H1 (cell line): ENCODE results near the gene ARHGAP27. TPM values are rescaled to one million over a fixed set of nuclear protein-coding genes. Genes with fewer than 3 reads are reported as not detected.

ENCODE experiments used
- CTCF ChIA-PET: fragments of 300-600 bp; sonication (Branson Sonifier 250); formaldehyde crosslinking; loops from one replicate; lab custom pipeline; 2021; ENCODE audit not compliant: partially characterized antibody; lab: Charles Lee
- POLR2A ChIA-PET: fragments of 300-600 bp; sonication (Branson Sonifier 250); formaldehyde crosslinking; loops from one replicate; lab custom pipeline; 2021; ENCODE audit warnings: inconsistent platforms; ENCODE audit not compliant: partially characterized antibody; lab: Charles Lee
- DNase-seq, 2 experiments: peaks; one replicate each; pipeline versions ENCODE4 v3.0.0 to v3.0.0-alpha.2; 2010 to 2022; ENCODE audit warnings: low spot score in 2 of 2, low read depth in 1 of 2, mixed read lengths in 1 of 2
- FAIRE-seq: peaks from 2 replicates; lab custom pipeline; 2011; peaks lifted over from hg19 to GRCh38; lab: Jason Lieb, UNC
- H2AFZ ChIP-seq: 2 replicates; pipeline ENCODE4 v1.8.1; 2012; ENCODE audit warnings: low read length, inconsistent platforms
- H2AK5ac ChIP-seq: 2 replicates; pipeline ENCODE4 v1.6.1; 2013; ENCODE audit warnings: low read depth, low read length
- H2BK120ac ChIP-seq: replicated peaks from 2 replicates; pipeline ENCODE3; 2013; ENCODE audit warnings: low read depth, low read length, inconsistent platforms
- H2BK12ac ChIP-seq: 2 replicates; pipeline ENCODE4 v1.6.1; 2013; ENCODE audit warnings: low read depth, low read length
- H2BK15ac ChIP-seq: 2 replicates; pipeline ENCODE4 v1.6.1; 2013; ENCODE audit warnings: low read length
- H2BK20ac ChIP-seq: 2 replicates; pipeline ENCODE4 v1.6.1; 2013; ENCODE audit warnings: low read length
- H2BK5ac ChIP-seq: 2 replicates; pipeline ENCODE4 v1.6.1; 2013; ENCODE audit warnings: low read depth, low read length
- H3K14ac ChIP-seq: 2 replicates; pipeline ENCODE4 v1.6.1; 2013; ENCODE audit warnings: inconsistent platforms; ENCODE audit not compliant: insufficient read length
- H3K18ac ChIP-seq: 2 replicates; pipeline ENCODE4 v1.6.1; 2013; ENCODE audit warnings: low read length; ENCODE audit errors: extremely low read depth
- H3K23ac ChIP-seq: 2 replicates; pipeline ENCODE4 v1.6.1; 2013; ENCODE audit warnings: inconsistent platforms; ENCODE audit not compliant: insufficient read length
- H3K23me2 ChIP-seq: 2 replicates; pipeline ENCODE4 v1.6.1; 2013; ENCODE audit warnings: low read depth, low read length
- H3K27ac ChIP-seq: 2 replicates; pipeline ENCODE4 v1.6.1; 2011; ENCODE audit warnings: low read depth, low read length, inconsistent platforms
- H3K27me3 ChIP-seq, 4 experiments: replicated peaks in 1 of 4; 1 replicate in 1 of 4; 2 replicates in 3 of 4; pipeline versions ENCODE4 v1.6.1 to v1.8.1; 2011 to 2013; ENCODE audit warnings: low read length in 3 of 4, mild to moderate bottlenecking in 3 of 4, inconsistent platforms in 2 of 4, mixed read lengths in 2 of 4, moderate library complexity in 1 of 4; ENCODE audit not compliant: control insufficient read depth in 3 of 4, insufficient read depth in 3 of 4; ENCODE audit errors: extremely low read depth in 1 of 4
- H3K36me3 ChIP-seq, 4 experiments: 2 replicates each; pipeline versions ENCODE4 v1.6.1 to v1.8.1; 2011 to 2013; ENCODE audit warnings: mild to moderate bottlenecking in 4 of 4, low read length in 3 of 4, moderate library complexity in 2 of 4, control low read depth in 1 of 4, inconsistent platforms in 1 of 4; ENCODE audit not compliant: insufficient read depth in 4 of 4, control insufficient read depth in 2 of 4
- H3K4ac ChIP-seq: replicated peaks from 2 replicates; pipeline ENCODE3; 2013; ENCODE audit warnings: low read length, low read depth, mixed read lengths, inconsistent platforms; ENCODE audit not compliant: insufficient read length
- H3K4me1 ChIP-seq, 4 experiments: replicated peaks in 1 of 4; 1 replicate in 1 of 4; 2 replicates in 3 of 4; pipeline versions ENCODE4 v1.6.1 to v1.8.1; 2011 to 2013; ENCODE audit warnings: low read length in 3 of 4, inconsistent platforms in 2 of 4, mixed read lengths in 1 of 4; ENCODE audit not compliant: insufficient read depth in 4 of 4, control insufficient read depth in 3 of 4
- H3K4me2 ChIP-seq, 2 experiments: 2 replicates each; pipeline versions ENCODE4 v1.6.1 to v1.8.1; 2011 to 2013; ENCODE audit warnings: low read depth in 2 of 2, low read length in 2 of 2, control low read depth in 1 of 2, inconsistent platforms in 1 of 2, mild to moderate bottlenecking in 1 of 2; ENCODE audit not compliant: insufficient read depth in 1 of 2
- H3K4me3 ChIP-seq, 4 experiments: fragments of 200-600, 300-600 bp in 1 of 4; sonication (generic), shearing (Covaris generic), sonication (Bioruptor Twin) in 1 of 4; 2 replicates each; pipeline versions ENCODE4 v1.5.1 to v1.8.1; 2011 to 2016; ENCODE audit warnings: low read length in 4 of 4, low read depth in 3 of 4, control low read depth in 2 of 4, inconsistent platforms in 2 of 4, mild to moderate bottlenecking in 2 of 4, mixed read lengths in 1 of 4, moderate library complexity in 1 of 4; ENCODE audit not compliant: insufficient read depth in 2 of 4; ENCODE audit errors: extremely low read depth in 1 of 4
- H3K56ac ChIP-seq: replicated peaks from 2 replicates; pipeline ENCODE3; 2013; ENCODE audit warnings: low read depth, mild to moderate bottlenecking, mixed read lengths, low read length, inconsistent platforms; ENCODE audit not compliant: insufficient read length
- H3K79me1 ChIP-seq: 2 replicates; pipeline ENCODE4 v1.6.1; 2013; ENCODE audit warnings: low read depth, low read length, control low read depth
- H3K79me2 ChIP-seq, 2 experiments: 2 replicates each; pipeline versions ENCODE4 v1.6.1 to v1.8.1; 2012 to 2013; ENCODE audit warnings: low read length in 2 of 2, mild to moderate bottlenecking in 2 of 2, inconsistent platforms in 1 of 2; ENCODE audit not compliant: insufficient read depth in 2 of 2, control insufficient read depth in 1 of 2
- H3K9ac ChIP-seq, 4 experiments: replicated peaks in 1 of 4; 1 replicate in 1 of 4; 2 replicates in 3 of 4; pipeline versions ENCODE4 v1.6.1 to v1.8.1; 2011 to 2013; ENCODE audit warnings: low read depth in 3 of 4, low read length in 3 of 4, control low read depth in 2 of 4, mild to moderate bottlenecking in 2 of 4, moderate library complexity in 2 of 4, inconsistent platforms in 1 of 4; ENCODE audit errors: extremely low read depth in 1 of 4
- H3K9me3 ChIP-seq, 2 experiments: 2 replicates each; pipeline versions ENCODE4 v1.6.1 to v1.8.1; 2012 to 2013; ENCODE audit warnings: mild to moderate bottlenecking in 2 of 2, moderate library complexity in 2 of 2, control low read depth in 1 of 2, inconsistent platforms in 1 of 2, low read depth in 1 of 2, low read length in 1 of 2, mixed read lengths in 1 of 2; ENCODE audit not compliant: insufficient read depth in 2 of 2
- H4K20me1 ChIP-seq, 2 experiments: replicated peaks in 1 of 2; 2 replicates each; pipeline versions ENCODE3 to v1.8.1; 2011 to 2013; ENCODE audit warnings: inconsistent platforms in 2 of 2, low read length in 2 of 2, mild to moderate bottlenecking in 1 of 2; ENCODE audit not compliant: insufficient read depth in 2 of 2, control insufficient read depth in 1 of 2
- H4K5ac ChIP-seq: 2 replicates; pipeline ENCODE4 v1.6.1; 2013; ENCODE audit warnings: low read length, low read depth, mixed read lengths, inconsistent platforms; ENCODE audit not compliant: insufficient read length
- H4K8ac ChIP-seq: 2 replicates; pipeline ENCODE4 v1.8.0; 2013; ENCODE audit warnings: mild to moderate bottlenecking, moderate library complexity, low read length, inconsistent platforms; ENCODE audit not compliant: insufficient read depth; ENCODE audit errors: extremely low read depth
- H4K91ac ChIP-seq: replicated peaks from 2 replicates; pipeline ENCODE3; 2013; ENCODE audit warnings: low read length, mixed read lengths, inconsistent platforms; ENCODE audit not compliant: insufficient read length
- FOSL1 ChIP-seq: IDR thresholded peaks from 2 replicates; pipeline ENCODE4 v1.6.1; 2011; ENCODE audit warnings: mild to moderate bottlenecking, low read depth, low read length, moderate library complexity; ENCODE audit not compliant: insufficient read depth
- POLR2A ChIP-seq, 2 experiments: IDR thresholded peaks; 1 replicate in 1 of 2; 2 replicates in 1 of 2; pipeline ENCODE4 v1.6.1; 2011; ENCODE audit warnings: low read depth in 2 of 2, low read length in 2 of 2, mild to moderate bottlenecking in 2 of 2; ENCODE audit errors: control extremely low read depth in 1 of 2
- RFX5 ChIP-seq: IDR thresholded peaks from 2 replicates; pipeline ENCODE4 v1.6.1; 2011; ENCODE audit warnings: low read depth, low read length, improper control_type of control experiment, borderline replicate concordance
- WGBS, 2 experiments: shearing (Covaris generic) in 1 of 2; methylation state at CpG; one replicate each; pipeline versions ENCODE4 v1.1.6 to v1.1.7; 2013 to 2015; ENCODE audit warnings: low lambda C conversion rate in 2 of 2, mixed read lengths in 2 of 2, inconsistent platforms in 1 of 2, low coverage in 1 of 2, missing lambda C conversion rate in 1 of 2; ENCODE audit not compliant: insufficient replicate concordance in 2 of 2, insufficient coverage in 1 of 2, insufficient read length in 1 of 2; ENCODE audit errors: extremely low coverage in 1 of 2, missing lambda C conversion rate in 1 of 2; 5-methylcytosine and 5-hydroxymethylcytosine counted together
- polyA plus RNA-seq, 7 experiments: library from polyadenylated mRNA; depleted of rRNA in 3 of 7; stranded (reverse) in 5 of 7; unstranded in 2 of 7; fragments of >200 nt in 5 of 7; fragments of 200-250 nt in 2 of 7; gene quantifications; 1 replicate in 5 of 7; 2 replicates in 1 of 7; 4 replicates in 1 of 7; pipeline versions ENCODE4 v1.2.1 to v1.2.3, GENCODE V29; 2011 to 2013; ENCODE audit warnings: missing spikeins in 2 of 7, mixed read lengths in 2 of 7
- total RNA-seq: library from RNA; stranded (reverse); fragmentation: NEBNext Ultra II Directional; extraction: Animal tissue kit (Norgen Biotek cat#: 25700); gene quantifications from 2 replicates; pipeline ENCODE4 v1.2.1, GENCODE V29; 2021

The ARHGAP27 gene
- total and polyA plus RNA-seq, 2 of the 8 experiments (the other 6 are each of a cell fraction or from before 2014, with no cell fraction given) = 11.6 to 13.1 TPM

- Histone ChIP-seq H2BK120ac (no peak overlapping the region), H4K20me1 (no peaks in the 10 kb centered on the region), H3K18ac (no peak overlapping the region), H2AK5ac (no peak overlapping the region), H3K9ac (no peak overlapping the region), H4K8ac (no peak overlapping the region), H2AFZ (no peak overlapping the region), H3K27me3 (no peaks in the 10 kb centered on the region), H4K5ac (no peak overlapping the region), H3K23ac (no peak overlapping the region), H3K4ac (no peak overlapping the region), H3K79me1 (no peaks in the 10 kb centered on the region), H3K4me3 (no peak overlapping the region), H3K4me2 (no peak overlapping the region), H2BK5ac (peak overlapping the region; percentile 49; the same call in 1 of the 2 replicates), H3K9me3 (no peaks in the 10 kb centered on the region), H2BK15ac (peak overlapping the region; percentile 31; the same call in 1 of the 2 replicates), H3K27ac (no peak overlapping the region), H3K56ac (no peak overlapping the region), H3K4me1 (peaks cover 0 to 15% (median 10%) of the 10 kb centered on the region in 4 experiments; a peak in 6 of 7 replicates), H4K91ac (no peak overlapping the region), H2BK20ac (no peak overlapping the region), H3K23me2 (no peaks in the 10 kb centered on the region), H3K79me2 (no peaks in the 10 kb centered on the region), H3K14ac (no peak overlapping the region), H2BK12ac (no peak overlapping the region), H3K36me3 (no peaks in the 10 kb centered on the region)
- WGBS, 2 experiments = 83% methylated on average over 13 of the region's 13 CpGs; no CpG with 5 or more reads in 1 of the 2 experiments
- CTCF ChIA-PET = interaction anchor here (0.6 to 20.9 kb wide), 8 partner anchors 10 to 161 kb away, joined by 3 to 579 read pairs (median 4); partner anchors contain the start of gene SPATA32
- POLR2A ChIA-PET = interaction anchor here (1.0 to 1.4 kb wide), 3 partner anchors 8 to 232 kb away, joined by 3 read pairs; partner anchors contain the start of gene HEXIM1
- no peak for FAIRE-seq
- TF ChIP-seq RFX5 (no peak), POLR2A (IDR thresholded peaks at IDR 0.05; ENCODE audit: control extremely low read depth in 1 of 2, low read depth in 2 of 2, low read length in 2 of 2) (no peak), FOSL1 (no peak)
- no peak for DNase-seq
Measured at GRCh38 chr17:45380046-45380765, 52.5 kb downstream of the ARHGAP27 start.
